CD14-positive monocyte (primary cell): ENCODE data around the gene KAZN. TPM values are rescaled to one million over a fixed set of nuclear protein-coding genes. Genes with fewer than 3 reads are reported as not detected.
"Not testable (repeated sequence)": the region's sequence is repeated elsewhere in the genome, so short reads cannot be mapped to it uniquely, and the experiment has no call there.

Experiments
- DNase-seq, 3 donors: peaks; one replicate each; pipeline ENCODE4 v3.0.0-alpha.2; 2011 to 2022
- H2AFZ ChIP-seq: 2 replicates; pipeline ENCODE4 v1.6.0; 2012; ENCODE audit warnings: mild to moderate bottlenecking, low read depth, low read length, inconsistent platforms; ENCODE audit not compliant: insufficient read depth, poor library complexity, severe bottlenecking
- H3K27ac ChIP-seq, 2 donors: 1 replicate in 1 of 2; 2 replicates in 1 of 2; pipeline ENCODE4 v1.5.1; 2012 to 2013; ENCODE audit warnings: low read length in 2 of 2, control low read depth in 1 of 2, inconsistent platforms in 1 of 2, low read depth in 1 of 2, mild to moderate bottlenecking in 1 of 2
- H3K27me3 ChIP-seq, 2 donors: one replicate each; pipeline versions ENCODE4 v1.6.0 to v1.6.1; 2011 to 2013; ENCODE audit warnings: low read length in 2 of 2; ENCODE audit not compliant: control insufficient read depth in 2 of 2, insufficient read depth in 2 of 2
- H3K36me3 ChIP-seq, 2 donors: replicated peaks in 1 of 2; 1 replicate in 1 of 2; 2 replicates in 1 of 2; pipeline versions ENCODE4 v1.5.1 to v1.6.1; 2012 to 2013; ENCODE audit warnings: low read length in 2 of 2, control low read depth in 1 of 2, inconsistent platforms in 1 of 2, mild to moderate bottlenecking in 1 of 2; ENCODE audit not compliant: insufficient read depth in 2 of 2, control insufficient read depth in 1 of 2
- H3K4me1 ChIP-seq, 2 donors: 1 replicate in 1 of 2; 2 replicates in 1 of 2; pipeline versions ENCODE4 v1.5.1 to v1.6.1; 2012 to 2013; ENCODE audit warnings: low read length in 2 of 2, control low read depth in 1 of 2, inconsistent platforms in 1 of 2, mild to moderate bottlenecking in 1 of 2, moderate library complexity in 1 of 2; ENCODE audit not compliant: insufficient read depth in 2 of 2, control insufficient read depth in 1 of 2
- H3K4me2 ChIP-seq: replicated peaks from 2 replicates; pipeline ENCODE3; 2012; ENCODE audit warnings: low read length, moderate library complexity, mild to moderate bottlenecking; ENCODE audit not compliant: poor library complexity, severe bottlenecking; ENCODE audit errors: extremely low read depth
- H3K4me3 ChIP-seq, 3 experiments: fragments of 200-600 bp in 1 of 3; sonication (generic) in 1 of 3; replicated peaks in 1 of 3; 1 replicate in 2 of 3; 2 replicates in 1 of 3; pipeline ENCODE4 v1.5.1; 2011 to 2013; ENCODE audit warnings: low read length in 3 of 3, mild to moderate bottlenecking in 3 of 3, control low read depth in 2 of 3, low read depth in 2 of 3, inconsistent platforms in 1 of 3, moderate library complexity in 1 of 3
- H3K79me2 ChIP-seq: 2 replicates; pipeline ENCODE4 v1.6.0; 2012; ENCODE audit warnings: mild to moderate bottlenecking, control low read depth, inconsistent platforms, low read length, moderate library complexity; ENCODE audit not compliant: insufficient read depth
- H3K9ac ChIP-seq: 2 replicates; pipeline ENCODE4 v1.6.0; 2017; ENCODE audit warnings: low read length, mild to moderate bottlenecking; ENCODE audit not compliant: insufficient read depth, poor library complexity, severe bottlenecking
- H3K9me3 ChIP-seq, 2 donors: replicated peaks in 1 of 2; 1 replicate in 1 of 2; 2 replicates in 1 of 2; pipeline versions ENCODE4 v1.5.1 to v1.6.1; 2012 to 2013; ENCODE audit warnings: low read length in 2 of 2, control low read depth in 1 of 2; ENCODE audit not compliant: control insufficient read depth in 1 of 2, insufficient read depth in 1 of 2
- H4K20me1 ChIP-seq: 2 replicates; pipeline ENCODE4 v1.6.0; 2012; ENCODE audit warnings: mild to moderate bottlenecking, low read length, control low read depth, moderate library complexity; ENCODE audit not compliant: insufficient read depth
- H3K27ac Mint-ChIP-seq, 7 donors: one replicate each; pipeline ENCODE4 v1.8.0; 2020; ENCODE audit warnings: mild to moderate bottlenecking in 7 of 7, mixed read lengths in 7 of 7, moderate library complexity in 6 of 7, inconsistent platforms in 2 of 7
- H3K27me3 Mint-ChIP-seq, 3 donors: one replicate each; pipeline ENCODE4 v1.8.0; 2021 to 2022; ENCODE audit warnings: low read depth in 3 of 3, mild to moderate bottlenecking in 3 of 3, mixed read lengths in 3 of 3, moderate library complexity in 3 of 3, inconsistent platforms in 1 of 3
- H3K36me3 Mint-ChIP-seq, 2 donors: one replicate each; pipeline ENCODE4 v1.8.0; 2020; ENCODE audit warnings: mixed read lengths in 2 of 2, inconsistent platforms in 1 of 2, mild to moderate bottlenecking in 1 of 2
- H3K4me1 Mint-ChIP-seq: one replicate; pipeline ENCODE4 v1.8.0; 2020; ENCODE audit warnings: mild to moderate bottlenecking, mixed read lengths
- H3K4me3 Mint-ChIP-seq, 2 donors: one replicate each; pipeline ENCODE4 v1.8.0; 2020; ENCODE audit warnings: mild to moderate bottlenecking in 2 of 2, mixed read lengths in 2 of 2, moderate library complexity in 1 of 2
- H3K9me3 Mint-ChIP-seq, 7 donors: one replicate each; pipeline ENCODE4 v1.8.0; 2020 to 2022; ENCODE audit warnings: mixed read lengths in 7 of 7, mild to moderate bottlenecking in 6 of 7, moderate library complexity in 6 of 7, inconsistent platforms in 2 of 7
- WGBS: methylation state at CpG from one replicate; pipeline ENCODE4 v1.1.5; 2013; ENCODE audit warnings: missing lambda C conversion rate; ENCODE audit not compliant: insufficient coverage; 5-methylcytosine and 5-hydroxymethylcytosine counted together
- intact Hi-C, 2 donors: fragments of 100-400 bp; cut with micrococcal nuclease; formaldehyde crosslinking; loops; one replicate each; pipeline versions ENCODE4 v1.15.0 to v1.15.1; 2023
- polyA plus RNA-seq, 3 donors: library from polyadenylated mRNA; depleted of rRNA in 1 of 3; unstranded in 2 of 3; stranded (reverse) in 1 of 3; fragments of 300-500 nt in 2 of 3; fragments of >200 nt in 1 of 3; fragmentation: Illumina TruSeq in 2 of 3; gene quantifications; 1 replicate in 2 of 3; 2 replicates in 1 of 3; pipeline ENCODE4 v1.2.3, GENCODE V29; 2012 to 2021
- TF ChIP-seq, protein P1 (sequence below): fragments of 200-600 bp; IDR thresholded peaks from one replicate; pipeline ENCODE4 v1.8.0; 2022; ENCODE audit warnings: antibody characterized with exemption, mild to moderate bottlenecking

The KAZN gene
- polyA plus RNA-seq, 3 donors, result not detected

DNA sequence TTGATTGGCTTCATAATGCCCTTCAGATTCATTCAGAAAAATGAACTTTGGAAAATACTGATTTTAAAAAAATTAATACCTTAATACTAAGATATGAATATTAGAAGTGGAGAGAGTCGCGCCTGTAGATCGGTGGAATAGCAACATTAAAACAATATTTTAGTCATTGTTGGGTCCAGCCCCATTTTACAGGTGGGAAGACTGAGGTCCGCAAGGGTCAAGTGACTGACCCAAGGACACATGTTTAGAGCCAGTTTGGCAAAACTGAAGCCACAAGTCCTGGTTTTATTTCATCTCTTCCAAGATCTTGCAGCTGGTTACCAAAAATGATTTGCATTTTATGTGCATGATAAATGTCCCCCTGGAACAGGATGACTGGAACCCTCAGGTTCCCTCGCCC, 441.4 kb downstream of the KAZN start:
- H3K79me2 ChIP-seq, result no peaks in the 10 kb centered on the region
- no peak overlapping the region for H3K27ac Mint-ChIP-seq
- H3K27me3 ChIP-seq, result no peaks in the 10 kb centered on the region
- peaks cover 0 to 3% (median 0%) of the 10 kb centered on the region in 3 donors for H3K27me3 Mint-ChIP-seq
- H3K4me3 ChIP-seq, result no peak overlapping the region
- H3K36me3 Mint-ChIP-seq, result no peaks in the 10 kb centered on the region
- 100% methylated on average over 2 of the region's 5 CpGs for WGBS
- no peak overlapping the region for H2AFZ ChIP-seq
- no peaks in the 10 kb centered on the region for H4K20me1 ChIP-seq
- TF ChIP-seq, protein P1, sequence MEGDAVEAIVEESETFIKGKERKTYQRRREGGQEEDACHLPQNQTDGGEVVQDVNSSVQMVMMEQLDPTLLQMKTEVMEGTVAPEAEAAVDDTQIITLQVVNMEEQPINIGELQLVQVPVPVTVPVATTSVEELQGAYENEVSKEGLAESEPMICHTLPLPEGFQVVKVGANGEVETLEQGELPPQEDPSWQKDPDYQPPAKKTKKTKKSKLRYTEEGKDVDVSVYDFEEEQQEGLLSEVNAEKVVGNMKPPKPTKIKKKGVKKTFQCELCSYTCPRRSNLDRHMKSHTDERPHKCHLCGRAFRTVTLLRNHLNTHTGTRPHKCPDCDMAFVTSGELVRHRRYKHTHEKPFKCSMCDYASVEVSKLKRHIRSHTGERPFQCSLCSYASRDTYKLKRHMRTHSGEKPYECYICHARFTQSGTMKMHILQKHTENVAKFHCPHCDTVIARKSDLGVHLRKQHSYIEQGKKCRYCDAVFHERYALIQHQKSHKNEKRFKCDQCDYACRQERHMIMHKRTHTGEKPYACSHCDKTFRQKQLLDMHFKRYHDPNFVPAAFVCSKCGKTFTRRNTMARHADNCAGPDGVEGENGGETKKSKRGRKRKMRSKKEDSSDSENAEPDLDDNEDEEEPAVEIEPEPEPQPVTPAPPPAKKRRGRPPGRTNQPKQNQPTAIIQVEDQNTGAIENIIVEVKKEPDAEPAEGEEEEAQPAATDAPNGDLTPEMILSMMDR, result no peak
- no peaks in the 10 kb centered on the region for H3K36me3 ChIP-seq
- no peak for DNase-seq
- H3K4me2 ChIP-seq, result no peak overlapping the region
- H3K9me3 ChIP-seq, result no peaks in the 10 kb centered on the region
- intact Hi-C loops, result no loop called here
- no peaks in the 10 kb centered on the region for H3K4me1 Mint-ChIP-seq
- no peak overlapping the region for H3K9ac ChIP-seq
- no peak overlapping the region for H3K4me3 Mint-ChIP-seq
- H3K9me3 Mint-ChIP-seq, result no peaks in the 10 kb centered on the region
- no peaks in the 10 kb centered on the region for H3K4me1 ChIP-seq
- H3K27ac ChIP-seq, result no peak overlapping the region

DNA sequence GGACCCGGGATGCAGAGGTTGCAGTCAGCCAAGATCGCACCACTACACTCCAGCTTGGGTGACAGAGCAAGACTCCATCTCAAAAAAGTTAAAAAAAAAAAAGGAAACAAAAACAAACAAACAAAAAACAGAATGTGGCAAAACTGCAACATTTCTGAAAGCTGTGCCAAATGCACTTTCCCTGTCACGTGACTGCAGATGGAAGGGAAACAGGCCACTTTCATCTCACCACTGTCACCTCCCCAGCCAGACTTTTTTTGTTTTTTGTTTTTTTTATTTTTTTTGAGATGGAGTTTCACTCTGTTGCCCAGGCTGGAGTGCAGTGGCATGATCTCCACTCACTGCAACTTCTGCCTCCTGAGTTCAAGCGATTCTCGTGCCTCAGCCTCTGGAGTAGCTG, 442.2 kb downstream of the KAZN start:
- H3K79me2 ChIP-seq, H3K27ac Mint-ChIP-seq, H3K27me3 ChIP-seq, DNase-seq, H3K4me1 Mint-ChIP-seq, H3K27ac ChIP-seq, H3K4me3 Mint-ChIP-seq, intact Hi-C loops, H4K20me1 ChIP-seq, H3K27me3 Mint-ChIP-seq, H3K4me3 ChIP-seq, H3K9me3 ChIP-seq, H3K4me1 ChIP-seq, H3K36me3 ChIP-seq, H3K4me2 ChIP-seq, H3K36me3 Mint-ChIP-seq, H3K9ac ChIP-seq, H3K9me3 Mint-ChIP-seq, H2AFZ ChIP-seq: not testable (repeated sequence)
- WGBS, result 100% methylated on average over 1 of the region's 5 CpGs
